Stimulated activated CD4-positive, alpha-beta T cell treated with anti-CD3 and anti-CD28 coated beads, Interleukin-15, amount 100 ng/mL, for 48 hours (primary cell): ENCODE measurements around the gene PELI1.
"Not testable (repeated sequence)": the region's sequence is repeated elsewhere in the genome, so short reads cannot be mapped to it uniquely, and the experiment has no call there.

Experiments
- DNase-seq, 2 donors: peaks; one replicate each; pipeline ENCODE4 v3.0.0-alpha.2; 2020; ENCODE audit warnings: low read depth in 2 of 2

The PELI1 gene

GRCh38 chr2:64123740-64124139 is 20.5 kb downstream of the PELI1 start:
- DNase-seq: no peak

- no peak for DNase-seq
Observed at GRCh38 chr2:64122358-64122757, 21.9 kb downstream of the PELI1 start.

DNA sequence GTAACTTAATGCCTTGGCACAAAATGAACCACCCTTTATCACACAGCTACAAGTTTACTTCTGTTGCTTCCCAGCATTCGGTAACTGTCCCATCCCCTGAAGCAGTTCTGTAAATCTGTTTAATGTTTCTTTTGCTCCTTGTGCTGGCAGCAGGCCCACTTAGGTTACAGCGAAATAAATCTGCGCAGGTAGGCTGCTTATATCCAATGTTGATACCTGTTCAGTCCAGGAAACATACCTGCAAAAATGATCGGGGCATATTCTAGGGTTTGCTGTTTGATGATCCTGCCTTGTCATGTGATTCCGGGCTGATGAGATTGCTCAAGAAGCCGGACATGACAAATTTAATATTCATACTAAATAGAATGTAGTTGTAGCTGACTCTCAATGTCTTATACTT is 23.3 kb downstream of the PELI1 start:
- DNase-seq: no peak

- no peak for DNase-seq
Observed at GRCh38 chr2:64120008-64120407, 24.2 kb downstream of the PELI1 start.

DNA sequence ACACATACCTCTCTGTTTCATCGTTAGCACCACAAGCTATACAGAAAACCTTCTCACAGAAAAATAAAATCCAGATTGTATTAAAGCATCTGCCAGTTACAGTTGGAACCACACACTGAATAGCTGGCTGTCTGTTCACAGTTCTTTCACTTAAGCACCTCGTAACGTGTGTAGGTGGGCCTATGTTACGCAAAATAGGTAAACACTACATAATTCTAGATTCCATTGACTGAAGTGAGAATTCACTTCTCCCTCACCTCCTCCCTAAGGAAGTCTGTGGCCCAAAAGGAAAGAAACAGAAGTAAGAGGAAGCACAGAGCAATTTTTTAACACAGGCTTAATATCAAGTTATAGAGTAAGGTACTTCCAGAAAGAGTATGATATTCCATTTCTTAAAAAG is 24.9 kb downstream of the PELI1 start:
- no peak for DNase-seq

DNA sequence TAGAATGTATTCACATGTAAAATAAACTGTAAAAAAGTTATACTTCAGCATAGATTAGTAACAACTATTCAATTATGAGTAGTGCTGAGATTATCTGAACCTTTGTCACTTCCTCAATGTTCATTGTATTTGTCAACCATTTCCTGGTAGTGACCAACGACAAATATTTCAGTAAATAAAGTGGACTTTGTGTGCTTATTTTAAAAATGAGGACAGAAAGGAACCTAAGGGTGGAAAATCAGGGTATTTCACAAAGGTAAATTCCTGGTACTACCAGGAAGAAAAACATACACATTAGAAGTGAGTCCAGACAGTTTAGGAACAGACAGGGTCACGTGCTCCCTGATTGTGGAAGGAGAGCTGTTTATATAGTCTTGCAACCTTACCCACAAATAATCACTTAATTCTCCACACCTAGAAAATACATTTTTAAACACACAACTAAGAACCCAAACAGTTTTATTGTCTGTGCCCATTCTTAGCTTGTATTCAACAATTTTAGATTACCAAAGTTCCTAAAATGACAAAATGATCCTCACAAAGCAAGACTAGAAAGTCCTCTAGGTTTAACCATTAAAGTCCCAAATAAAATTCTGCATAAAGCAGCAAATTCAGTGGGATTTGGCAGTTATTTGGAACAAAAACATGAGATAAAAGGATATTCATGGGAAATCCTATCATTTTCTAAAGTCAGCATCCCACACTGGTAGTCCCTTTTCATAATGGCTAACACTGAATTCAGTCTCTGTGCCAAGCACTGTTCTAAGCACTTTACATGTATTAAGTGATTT is 28.2 kb downstream of the PELI1 start:
- DNase-seq: no peak

GRCh38 chr2:64114912-64115277 is 29.3 kb downstream of the PELI1 start:
- DNase-seq: no peak

GRCh38 chr2:64114063-64114911 is 29.9 kb downstream of the PELI1 start:
- DNase-seq: no peak

GRCh38 chr2:64112016-64112415 is 32.2 kb downstream of the PELI1 start:
- no peak for DNase-seq

GRCh38 chr2:64111426-64111825 is 32.8 kb downstream of the PELI1 start:
- DNase-seq: no peak

- no peak for DNase-seq
Observed at GRCh38 chr2:64108666-64109241, 35.5 kb downstream of the PELI1 start.

DNA sequence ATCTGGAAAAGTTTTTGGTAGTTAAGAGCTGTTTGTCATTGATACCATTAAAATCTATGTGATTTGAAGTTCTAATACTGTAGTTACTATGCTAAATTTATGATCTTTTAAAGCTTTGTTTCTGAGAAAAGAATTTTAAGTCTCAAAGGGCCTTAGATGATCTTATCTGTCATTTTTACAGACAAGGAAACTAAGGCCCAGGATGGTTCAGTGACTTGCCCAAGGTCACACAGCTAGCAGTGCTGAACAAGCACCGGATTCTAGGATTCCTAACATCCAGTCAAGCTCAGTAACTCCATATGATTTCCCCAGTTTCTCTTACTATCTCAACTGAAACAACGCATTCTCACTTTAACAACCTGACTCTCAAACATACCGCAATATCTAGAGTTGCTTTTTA is 37.7 kb downstream of the PELI1 start:
- no peak for DNase-seq

DNA sequence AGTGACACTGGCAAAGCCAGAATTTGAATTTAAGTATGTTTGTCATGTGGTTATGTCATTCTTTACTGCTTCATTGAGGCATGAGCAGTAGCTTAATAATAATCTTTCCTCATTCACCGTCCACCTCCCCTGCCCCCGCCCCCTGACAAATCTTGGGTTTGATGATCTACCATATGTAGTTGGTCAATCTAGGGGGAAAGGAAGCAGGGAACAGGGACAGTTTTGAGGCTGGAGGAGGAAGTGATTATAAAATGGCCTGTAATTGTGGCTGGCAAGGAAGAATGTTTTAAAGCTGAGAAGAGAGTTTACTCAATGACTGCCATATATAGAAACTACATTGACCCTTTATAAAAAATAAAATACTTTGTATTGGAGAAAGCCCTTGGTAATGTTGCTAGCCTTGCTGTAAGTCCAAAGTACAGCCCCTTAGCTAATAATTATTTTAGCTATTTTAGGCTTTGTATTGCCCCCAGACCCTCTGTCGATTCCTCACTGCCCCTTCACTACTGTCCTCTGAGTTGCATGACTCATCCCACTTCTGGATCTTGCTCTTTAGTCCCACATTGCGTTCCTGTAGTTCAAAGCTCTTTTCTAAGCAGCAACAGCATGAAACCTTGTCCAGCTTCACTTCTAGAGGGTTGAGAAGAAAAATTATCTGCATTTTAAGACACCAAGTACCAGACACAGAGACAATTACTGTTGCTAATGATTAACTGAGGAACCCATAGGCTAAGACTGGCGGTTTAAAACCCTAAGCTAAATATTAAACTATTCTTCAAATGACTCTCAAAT is 38.4 kb downstream of the PELI1 start:
- no peak for DNase-seq

- no peak for DNase-seq
Observed at GRCh38 chr2:64104933-64105332, 39.3 kb downstream of the PELI1 start.

DNA sequence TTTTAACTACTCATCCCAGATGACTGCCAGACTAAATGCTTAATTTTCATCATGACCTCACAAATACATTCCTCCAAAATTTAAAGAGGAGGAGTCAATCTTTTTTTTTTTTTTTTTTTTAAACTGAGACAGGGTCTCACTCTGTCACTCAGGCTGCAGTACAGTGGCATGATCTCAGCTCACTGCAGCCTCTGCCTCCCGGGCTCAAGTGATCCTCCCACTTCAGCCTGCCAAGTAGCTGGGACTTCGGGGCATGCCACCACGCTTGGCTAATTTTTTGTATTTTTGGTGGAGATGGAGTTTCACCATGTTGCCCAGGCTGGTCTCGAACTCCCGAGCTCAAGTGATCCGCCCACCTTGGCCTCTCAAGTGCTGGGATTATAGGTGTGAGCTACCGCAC is 41.5 kb downstream of the PELI1 start:
- DNase-seq: not testable (repeated sequence)

DNA sequence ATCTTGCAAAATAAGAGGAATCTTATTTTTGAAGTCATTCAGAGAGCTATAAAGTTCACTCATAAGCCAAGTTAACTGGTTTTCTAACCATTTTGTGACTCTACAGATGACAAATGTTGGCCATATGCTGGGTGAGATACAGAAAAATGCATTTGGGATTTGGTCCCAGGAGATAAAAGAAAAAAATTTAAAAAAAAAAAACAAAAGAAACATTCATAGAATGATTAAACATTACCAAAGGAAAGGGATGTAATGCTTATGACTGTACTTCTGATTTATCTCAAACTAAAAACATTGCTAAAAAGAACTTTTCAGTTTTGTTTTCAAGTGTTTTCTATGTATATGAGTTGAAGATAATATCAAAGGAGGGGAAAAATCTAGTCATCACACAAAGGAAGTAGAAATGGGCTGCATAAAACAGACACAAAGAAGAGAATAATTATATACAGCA is 43.1 kb downstream of the PELI1 start:
- DNase-seq: no peak

- not testable (repeated sequence) for DNase-seq
Observed at GRCh38 chr2:64100584-64100983, 43.6 kb downstream of the PELI1 start.

GRCh38 chr2:64094663-64095382 is 49.4 kb downstream of the PELI1 start:
- no peak for DNase-seq

GRCh38 chr2:64093341-64093740 is 50.9 kb downstream of the PELI1 start:
- DNase-seq: no peak

DNA sequence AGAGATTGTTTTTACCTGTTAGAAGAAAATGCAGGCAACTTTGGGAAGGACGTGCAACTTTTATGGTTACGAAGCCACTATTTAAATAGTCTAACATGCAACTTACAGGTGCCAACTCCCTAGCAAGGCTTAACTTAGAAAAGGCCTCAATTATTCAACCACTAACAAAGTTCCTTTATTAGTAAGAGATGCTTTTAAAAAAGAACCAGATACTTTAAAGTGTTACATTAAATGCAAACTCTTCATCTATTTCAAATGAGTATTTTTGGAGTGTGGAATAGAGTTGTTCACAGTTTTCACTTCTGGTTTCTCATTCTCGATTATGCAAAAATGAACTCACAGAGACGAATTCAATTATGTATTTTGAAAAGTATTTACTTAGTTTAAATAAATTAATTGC is 51.7 kb downstream of the PELI1 start:
- DNase-seq: no peak

- DNase-seq: no peak
Observed at GRCh38 chr2:64090264-64090663, 54.0 kb downstream of the PELI1 start.
